WTC11 (cell line): Measurements from ENCODE around the gene IL10RB.

Experiments
- CREB1 ChIP-seq: sonication (generic); formaldehyde crosslinking; IDR thresholded peaks from 2 replicates; pipeline ENCODE4 v1.8.0; 2023; ENCODE audit warnings: mild to moderate bottlenecking, missing genetic modification reagents
- CTCF ChIP-seq: fragments of 200-600 bp; IDR thresholded peaks from 2 replicates; pipeline ENCODE4 v1.8.0; 2022; ENCODE audit warnings: antibody characterized with exemption
- FOXP1 ChIP-seq: sonication (generic); formaldehyde crosslinking; IDR thresholded peaks from 2 replicates; pipeline ENCODE4 v1.8.0; 2022; ENCODE audit warnings: missing genetic modification reagents, mild to moderate bottlenecking, moderate library complexity, borderline replicate concordance
- HMGA2 ChIP-seq: fragments of 250-450 bp; sonication (Bioruptor Pico); IDR thresholded peaks from 2 replicates; pipeline ENCODE4 v1.4.0; 2021; ENCODE audit warnings: mild to moderate bottlenecking, moderate library complexity
- MAX ChIP-seq: sonication (generic); formaldehyde crosslinking; IDR thresholded peaks from 2 replicates; pipeline ENCODE4 v1.8.0; 2022; ENCODE audit warnings: mild to moderate bottlenecking, missing genetic modification reagents
- MYBL2 ChIP-seq: sonication (generic); formaldehyde crosslinking; IDR thresholded peaks from 2 replicates; pipeline ENCODE4 v1.8.1; 2023; ENCODE audit warnings: mild to moderate bottlenecking, moderate library complexity, missing genetic modification reagents
- USF1 ChIP-seq: sonication (generic); formaldehyde crosslinking; IDR thresholded peaks from 2 replicates; pipeline ENCODE4 v1.8.0; 2022; ENCODE audit warnings: mild to moderate bottlenecking, missing genetic modification reagents
- USF2 ChIP-seq: sonication (generic); formaldehyde crosslinking; IDR thresholded peaks from 2 replicates; pipeline ENCODE4 v1.8.1; 2023; ENCODE audit warnings: mild to moderate bottlenecking, missing genetic modification reagents, moderate library complexity
- ZNF121 ChIP-seq: sonication (generic); formaldehyde crosslinking; IDR thresholded peaks from 2 replicates; pipeline ENCODE4 v1.8.0; 2023; ENCODE audit warnings: missing genetic modification reagents
- ZNF512 ChIP-seq: sonication (generic); formaldehyde crosslinking; IDR thresholded peaks from 2 replicates; pipeline ENCODE4 v1.8.1; 2022; ENCODE audit warnings: missing genetic modification reagents, borderline replicate concordance
- TF ChIP-seq, protein P1 (sequence below): sonication (generic); formaldehyde crosslinking; IDR thresholded peaks from 2 replicates; pipeline ENCODE4 v1.8.0; 2023; ENCODE audit warnings: mild to moderate bottlenecking, missing genetic modification reagents

GRCh38 chr21:33251119-33251518 is 15.0 kb upstream of the IL10RB start:
- no peak for TF ChIP-seq CTCF
- TF ChIP-seq, protein P1, sequence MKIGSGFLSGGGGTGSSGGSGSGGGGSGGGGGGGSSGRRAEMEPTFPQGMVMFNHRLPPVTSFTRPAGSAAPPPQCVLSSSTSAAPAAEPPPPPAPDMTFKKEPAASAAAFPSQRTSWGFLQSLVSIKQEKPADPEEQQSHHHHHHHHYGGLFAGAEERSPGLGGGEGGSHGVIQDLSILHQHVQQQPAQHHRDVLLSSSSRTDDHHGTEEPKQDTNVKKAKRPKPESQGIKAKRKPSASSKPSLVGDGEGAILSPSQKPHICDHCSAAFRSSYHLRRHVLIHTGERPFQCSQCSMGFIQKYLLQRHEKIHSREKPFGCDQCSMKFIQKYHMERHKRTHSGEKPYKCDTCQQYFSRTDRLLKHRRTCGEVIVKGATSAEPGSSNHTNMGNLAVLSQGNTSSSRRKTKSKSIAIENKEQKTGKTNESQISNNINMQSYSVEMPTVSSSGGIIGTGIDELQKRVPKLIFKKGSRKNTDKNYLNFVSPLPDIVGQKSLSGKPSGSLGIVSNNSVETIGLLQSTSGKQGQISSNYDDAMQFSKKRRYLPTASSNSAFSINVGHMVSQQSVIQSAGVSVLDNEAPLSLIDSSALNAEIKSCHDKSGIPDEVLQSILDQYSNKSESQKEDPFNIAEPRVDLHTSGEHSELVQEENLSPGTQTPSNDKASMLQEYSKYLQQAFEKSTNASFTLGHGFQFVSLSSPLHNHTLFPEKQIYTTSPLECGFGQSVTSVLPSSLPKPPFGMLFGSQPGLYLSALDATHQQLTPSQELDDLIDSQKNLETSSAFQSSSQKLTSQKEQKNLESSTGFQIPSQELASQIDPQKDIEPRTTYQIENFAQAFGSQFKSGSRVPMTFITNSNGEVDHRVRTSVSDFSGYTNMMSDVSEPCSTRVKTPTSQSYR (CRISPR knock-in tag): no peak
- no peak for TF ChIP-seq MYBL2
- TF ChIP-seq USF2 (CRISPR knock-in tag): no peak
- no peak for TF ChIP-seq MAX
- no peak for TF ChIP-seq FOXP1 (CRISPR knock-in tag)
- TF ChIP-seq ZNF121: no peak
- no peak for TF ChIP-seq HMGA2 (CRISPR knock-in tag)
- no peak for TF ChIP-seq ZNF512 (CRISPR knock-in tag)
- no peak for TF ChIP-seq USF1 (CRISPR knock-in tag)
- no peak for TF ChIP-seq CREB1 (CRISPR knock-in tag)
